Measurements from ENCODE around the gene RIN1. TPM values are rescaled to one million over a fixed set of nuclear protein-coding genes. Genes with fewer than 3 reads are reported as not detected.

RIN1 gene
- total RNA-seq, 2 donors from 2014 or later, result 12.8 to 16.9 TPM

DNA sequence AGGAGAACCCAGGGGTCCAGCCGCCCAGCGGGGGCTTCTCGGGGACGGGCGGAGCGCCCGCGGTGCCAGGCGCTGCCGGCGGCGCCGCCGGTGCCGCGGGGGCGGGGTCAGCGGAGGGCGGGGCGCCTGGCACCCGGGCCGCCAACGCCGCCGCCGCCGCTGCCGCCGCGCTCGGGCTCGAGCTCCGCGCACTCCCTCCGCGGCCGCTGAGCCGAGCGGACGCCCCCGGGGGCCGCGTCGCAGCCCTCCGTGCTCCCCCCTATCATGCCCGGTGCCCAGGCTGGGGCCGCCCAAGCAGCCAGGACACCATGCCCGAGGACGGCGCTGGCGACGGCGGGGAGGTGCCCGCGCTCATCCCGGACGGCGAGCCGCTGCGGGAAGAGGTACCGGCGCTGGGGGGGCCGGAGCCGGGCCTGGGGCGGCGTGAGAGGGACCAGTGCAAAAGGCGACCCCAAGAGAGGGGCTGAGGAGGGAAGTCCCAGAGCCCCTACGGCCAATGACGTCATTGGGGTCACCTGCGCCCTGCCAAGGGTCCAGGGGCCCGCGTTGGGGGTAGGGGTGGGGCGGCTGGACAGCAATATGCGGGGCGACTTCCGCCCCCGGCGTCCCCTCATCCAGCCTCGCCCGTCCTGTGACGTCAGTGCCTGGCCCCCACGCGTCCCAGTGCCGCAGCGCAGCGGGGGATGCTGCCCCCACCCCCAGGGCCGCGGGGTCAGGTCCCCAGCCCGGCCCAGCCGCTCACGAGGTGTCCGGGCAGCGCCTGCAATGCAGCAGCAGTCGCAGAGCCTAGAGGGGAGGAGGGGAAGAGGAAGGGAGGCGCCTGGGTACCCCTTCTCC, 44.3 kb downstream of the RIN1 start, which contains the start of gene TMEM151A:
TSS of gene TMEM151A (plus strand) at position 189 of the 837 bp plus-strand sequence. CDS start at position 309, 120 bp downstream.
- H3K9me3 ChIP-seq, result no peaks in the 10 kb centered on the region
- no peak for DNase-seq (ENCODE audit: low spot score)
- H3K4me3 ChIP-seq, result peak within 1 kb of the TSS; percentile 32 to 40
- TF ChIP-seq POLR2AphosphoS5 (IDR thresholded peaks at IDR 0.05) (no peak), POLR2A (IDR thresholded peaks at IDR 0.05) (no peak), CTCF (IDR thresholded peaks at IDR 0.05) (no peak)
- peaks cover 16% of the 10 kb centered on the region for H3K4me1 ChIP-seq (replicated peaks)
- H3K27me3 ChIP-seq (replicated peaks; ENCODE audit: insufficient read depth), result peaks cover 3% of the 10 kb centered on the region
- H3K36me3 ChIP-seq, result no peaks in the 10 kb centered on the region
- 1% methylated on average over 56 of the region's 95 CpGs for WGBS
- intact Hi-C loops (cut with DNase I), result no loop called here
- no peak within 1 kb of the TSS for H3K27ac ChIP-seq

GRCh38 chr11:66291303-66291705, 44.9 kb downstream of the RIN1 start:
- intact Hi-C loops (cut with DNase I), result no loop called here

DNA sequence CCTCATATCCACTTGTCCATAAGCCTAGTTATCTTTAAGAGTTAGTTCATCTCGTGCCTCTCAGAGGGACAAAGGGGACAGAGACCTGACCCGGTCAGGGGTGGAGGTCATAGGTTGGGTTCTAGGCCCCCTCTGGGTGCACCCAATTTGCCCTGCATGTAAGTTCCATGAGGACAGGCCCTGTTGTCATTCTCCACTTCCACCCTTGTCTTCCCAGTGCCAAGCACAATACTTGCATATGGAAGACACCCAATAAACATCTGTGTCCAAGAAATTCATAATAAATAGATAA, 46.0 kb downstream of the RIN1 start:
- H3K9me3 ChIP-seq, result no peaks in the 10 kb centered on the region
- intact Hi-C loops (cut with DNase I), result no loop called here
- H3K4me1 ChIP-seq (replicated peaks), result peaks cover 16% of the 10 kb centered on the region
- WGBS, result 75% methylated on average over 2 of the region's 2 CpGs
- TF ChIP-seq CTCF (IDR thresholded peaks at IDR 0.05) (no peak), POLR2AphosphoS5 (IDR thresholded peaks at IDR 0.05) (no peak), POLR2A (IDR thresholded peaks at IDR 0.05) (no peak)
- H3K27ac ChIP-seq, result no peak overlapping the region
- no peaks in the 10 kb centered on the region for H3K36me3 ChIP-seq
- H3K4me3 ChIP-seq, result no peak overlapping the region
- H3K27me3 ChIP-seq (replicated peaks; ENCODE audit: insufficient read depth), result peaks cover 3% of the 10 kb centered on the region
- DNase-seq (ENCODE audit: low spot score), result no peak

More at GRCh38 chr11:66291303-66291705, 44.9 kb downstream of the RIN1 start:
- DNase-seq (ENCODE audit: low spot score), result no peak
- Histone ChIP-seq H3K27me3 (replicated peaks; ENCODE audit: insufficient read depth) (peaks cover 3% of the 10 kb centered on the region), H3K4me1 (replicated peaks) (peaks cover 16% of the 10 kb centered on the region), H3K36me3 (no peaks in the 10 kb centered on the region), H3K4me3 (peak overlapping the region in 1 of 2 donors; percentile 40), H3K9me3 (no peaks in the 10 kb centered on the region), H3K27ac (no peak overlapping the region)
- WGBS, result 28% methylated on average over 8 of the region's 16 CpGs
- TF ChIP-seq CTCF (IDR thresholded peaks at IDR 0.05) (no peak), POLR2AphosphoS5 (IDR thresholded peaks at IDR 0.05) (no peak), POLR2A (IDR thresholded peaks at IDR 0.05) (no peak)

- intact Hi-C loops (cut with DNase I), result no loop called here
- TF ChIP-seq POLR2A (IDR thresholded peaks at IDR 0.05) (no peak), CTCF (IDR thresholded peaks at IDR 0.05) (no peak), POLR2AphosphoS5 (IDR thresholded peaks at IDR 0.05) (no peak)
- H3K36me3 ChIP-seq, result no peaks in the 10 kb centered on the region
- H3K4me1 ChIP-seq (replicated peaks), result peaks cover 16% of the 10 kb centered on the region
- WGBS, result 8% methylated on average over 36 of the region's 36 CpGs
- peak; percentile 68 for DNase-seq (ENCODE audit: low spot score)
- no peaks in the 10 kb centered on the region for H3K9me3 ChIP-seq
- H3K4me3 ChIP-seq, result peak overlapping the region; percentile 67 to 86
- peak overlapping the region; percentile 86 to 90 for H3K27ac ChIP-seq
- peaks cover 3% of the 10 kb centered on the region for H3K27me3 ChIP-seq (replicated peaks; ENCODE audit: insufficient read depth)
Observed at GRCh38 chr11:66289548-66290329, 46.5 kb downstream of the RIN1 start.

Measured in prostate gland (tissue), 2 donors.